Measurements from ENCODE around the gene WDFY4.

The WDFY4 gene

GRCh38 chr10:49007129-49007528, 322.5 kb downstream of the WDFY4 start:
- no peak for DNase-seq

GRCh38 chr10:49008091-49008490, 323.4 kb downstream of the WDFY4 start:
- DNase-seq: no peak

- DNase-seq: no peak
Measured at GRCh38 chr10:49008505-49009198, 324.0 kb downstream of the WDFY4 start.

- DNase-seq: no peak
Measured at GRCh38 chr10:49009199-49009979, 324.7 kb downstream of the WDFY4 start.

- DNase-seq: no peak
Measured at GRCh38 chr10:49010295-49010694, 325.6 kb downstream of the WDFY4 start.

GRCh38 chr10:49010865-49011264, 326.2 kb downstream of the WDFY4 start:
- no peak for DNase-seq

- no peak for DNase-seq
Measured at GRCh38 chr10:49011756-49012155, 327.1 kb downstream of the WDFY4 start.

GRCh38 chr10:49012603-49013002, 327.9 kb downstream of the WDFY4 start:
- no peak for DNase-seq

- DNase-seq: no peak
Measured at GRCh38 chr10:49015700-49016099, 331.0 kb downstream of the WDFY4 start.

- no peak for DNase-seq
Measured at GRCh38 chr10:49021685-49022084, 337.0 kb downstream of the WDFY4 start.

GRCh38 chr10:49023071-49023470, 338.4 kb downstream of the WDFY4 start:
- DNase-seq: no peak

GRCh38 chr10:49023752-49024151, 339.1 kb downstream of the WDFY4 start:
- DNase-seq: no peak

GRCh38 chr10:49024484-49024883, 339.8 kb downstream of the WDFY4 start:
- no peak for DNase-seq

- DNase-seq: no peak
Measured at GRCh38 chr10:49025347-49025983, 340.8 kb downstream of the WDFY4 start.

- no peak for DNase-seq
Measured at GRCh38 chr10:49028639-49029038, 344.0 kb downstream of the WDFY4 start.

- DNase-seq: no peak
Measured at GRCh38 chr10:49029666-49030065, 345.0 kb downstream of the WDFY4 start.
